HepG2 (cell line): Measurements from ENCODE around the gene NSUN6. TPM values are rescaled to one million over a fixed set of nuclear protein-coding genes. Genes with fewer than 3 reads are reported as not detected.
"Not testable (repeated sequence)": the region's sequence is repeated elsewhere in the genome, so short reads cannot be mapped to it uniquely, and the experiment has no call there.

Source experiments
- AHR ChIP-seq: IDR thresholded peaks from 2 replicates; pipeline ENCODE4 v1.6.1; 2018; ENCODE audit warnings: missing genetic modification reagents, missing compliant biosample characterization
- HOXA3 ChIP-seq: sonication (generic); formaldehyde crosslinking; IDR thresholded peaks from 2 replicates; pipeline ENCODE4 v1.5.0; 2020; ENCODE audit warnings: missing genetic modification reagents
- ISL2 ChIP-seq: sonication (generic); formaldehyde crosslinking; IDR thresholded peaks from 2 replicates; pipeline ENCODE4 v1.5.0; 2020; ENCODE audit warnings: missing genetic modification reagents
- KLF12 ChIP-seq: sonication (generic); formaldehyde crosslinking; IDR thresholded peaks from 2 replicates; pipeline ENCODE4 v1.4.0; 2020; ENCODE audit warnings: missing genetic modification reagents, borderline replicate concordance
- KMT2B ChIP-seq: IDR thresholded peaks from 2 replicates; pipeline ENCODE4 v1.6.1; 2016; ENCODE audit warnings: missing genetic modification reagents, missing compliant biosample characterization
- MAFK ChIP-seq, 2 experiments: IDR thresholded peaks in 1 of 2; conservative IDR thresholded peaks in 1 of 2; 2 replicates each; pipeline ENCODE4 v1.6.1; 2011; ENCODE audit warnings: improper control_type of control experiment in 2 of 2, low read length in 2 of 2
- PHF21A ChIP-seq: sonication (generic); formaldehyde crosslinking; IDR thresholded peaks from 2 replicates; pipeline ENCODE4 v1.5.0; 2020; ENCODE audit warnings: mild to moderate bottlenecking, missing genetic modification reagents
- SP1 ChIP-seq, 2 experiments: fragments of 450-650 bp in 1 of 2; sonication (generic) in 1 of 2; formaldehyde crosslinking in 1 of 2; IDR thresholded peaks; 2 replicates each; pipeline versions ENCODE4 v1.4.0 to v1.6.1; 2016 to 2020; ENCODE audit warnings: missing genetic modification reagents in 1 of 2
- SP5 ChIP-seq: IDR thresholded peaks from 2 replicates; pipeline ENCODE4 v1.6.1; 2016; ENCODE audit warnings: low read depth, borderline replicate concordance
- TAF1 ChIP-seq: sonication (generic); formaldehyde crosslinking; IDR thresholded peaks from 2 replicates; pipeline ENCODE4 v1.4.0; 2020; ENCODE audit warnings: missing genetic modification reagents
- TARDBP ChIP-seq: sonication (generic); formaldehyde crosslinking; IDR thresholded peaks from 2 replicates; pipeline ENCODE4 v1.8.0; 2022; ENCODE audit warnings: mild to moderate bottlenecking, missing genetic modification reagents
- ZMYM4 ChIP-seq: sonication (generic); formaldehyde crosslinking; IDR thresholded peaks from 2 replicates; pipeline ENCODE4 v1.8.1; 2023; ENCODE audit warnings: mild to moderate bottlenecking, missing genetic modification reagents
- ZNF687 ChIP-seq: sonication (generic); formaldehyde crosslinking; IDR thresholded peaks from 2 replicates; pipeline ENCODE4 v1.5.1; 2020; ENCODE audit warnings: mild to moderate bottlenecking, missing genetic modification reagents, moderate library complexity
- polyA plus RNA-seq, 8 experiments: library from polyadenylated mRNA; depleted of rRNA in 3 of 8; stranded (reverse) in 7 of 8; unstranded in 1 of 8; fragments of >200 nt; fragmentation: Illumina TruSeq in 4 of 8; extraction: Trizol in 4 of 8; gene quantifications; 2 replicates each; pipeline versions ENCODE4 v1.2.1 to v1.2.3, GENCODE V29; 2011 to 2016; ENCODE audit warnings: low read depth in 4 of 8, missing spikeins in 1 of 8, mixed read lengths in 1 of 8; ENCODE audit not compliant: insufficient read depth in 1 of 8
- total RNA-seq, 5 experiments: library from RNA; depleted of rRNA; stranded (reverse); fragments of >200 nt; fragmentation: Illumina TruSeq; extraction: Trizol; gene quantifications; 2 replicates each; pipeline ENCODE4 v1.2.3, GENCODE V29; 2016; ENCODE audit warnings: low read depth in 1 of 5

Gene NSUN6
- total and polyA plus RNA-seq, 2 of the 13 experiments (the other 11 are each of a cell fraction or from before 2014, with no cell fraction given) = 17.2 to 19.3 TPM

GRCh38 chr10:18627452-18628018 lies 23.9 kb downstream of the NSUN6 start (continued):
- TF ChIP-seq SP5 (CRISPR knock-in tag) = peak; percentile 89
- peak; percentile 21; the same call in 1 of the 2 replicates for TF ChIP-seq TAF1 (CRISPR knock-in tag)
- TF ChIP-seq ZMYM4 (CRISPR knock-in tag) = peak; percentile 51; the same call in 1 of the 2 replicates
- TF ChIP-seq HOXA3 (CRISPR knock-in tag) = peak; percentile 66
- TF ChIP-seq ISL2 (CRISPR knock-in tag) = peak; percentile 63
- TF ChIP-seq MAFK (conservative IDR thresholded peaks at IDR 0.05 in 1 of 2, IDR thresholded peaks at IDR 0.05 in 1 of 2; ENCODE audit: low read length in 2 of 2) = 0 out of 4 replicates have a peak, but pooled peaks of 1 of the 2 experiments have one; percentile 7
- 0 out of 2 replicates have a peak, but pooled peaks have one; percentile 33 for TF ChIP-seq KMT2B (CRISPR knock-in tag)
- not testable (repeated sequence) for TF ChIP-seq SP1 (IDR thresholded peaks at IDR 0.05)
- peak; percentile 19; the same call in 1 of the 2 replicates for TF ChIP-seq SP1 (CRISPR knock-in tag; IDR thresholded peaks at IDR 0.05)
- TF ChIP-seq AHR (CRISPR knock-in tag) = peak; percentile 74; the same call in 1 of the 2 replicates
- TF ChIP-seq ZNF687 (CRISPR knock-in tag) = peak; percentile 78
- TF ChIP-seq KLF12 (CRISPR knock-in tag) = peak; percentile 43; the same call in 1 of the 2 replicates
- 0 out of 2 replicates have a peak, but pooled peaks have one; percentile 28 for TF ChIP-seq TARDBP (CRISPR knock-in tag)
- TF ChIP-seq PHF21A (CRISPR knock-in tag) = 0 out of 2 replicates have a peak, but pooled peaks have one; percentile 33
